Heart right ventricle (tissue), 16 donors: Measurements from ENCODE around the gene OGFOD2. TPM values are rescaled to one million over a fixed set of nuclear protein-coding genes. Genes with fewer than 3 reads are reported as not detected.

Experiments used
- ATAC-seq, 8 donors: fragments of 200-7000 bp; cut with Tn5 transposase; one replicate each; pipeline ENCODE4 v1.9.1; 2020; ENCODE audit warnings: mild to moderate bottlenecking in 8 of 8, moderate library complexity in 8 of 8, moderate number of reproducible peaks in 1 of 8
- DNase-seq, 2 donors: peaks; one replicate each; pipeline ENCODE4 v3.0.0-alpha.2; 2020
- H3K27ac ChIP-seq, 10 donors: fragments of 200-600 bp; sonication (generic) in 2 of 10; one replicate each; pipeline versions ENCODE4 v1.5.0 to v1.8.0; 2020 to 2022; ENCODE audit warnings: mild to moderate bottlenecking in 3 of 10
- H3K27me3 ChIP-seq, 7 donors: fragments of 200-600 bp; one replicate each; pipeline ENCODE4 v1.8.0; 2021 to 2022; ENCODE audit warnings: mild to moderate bottlenecking in 2 of 7
- H3K36me3 ChIP-seq, 9 donors: fragments of 200-600 bp; sonication (generic) in 1 of 9; one replicate each; pipeline versions ENCODE4 v1.5.0 to v1.8.0; 2020 to 2022; ENCODE audit warnings: mild to moderate bottlenecking in 2 of 9
- H3K4me1 ChIP-seq, 9 donors: fragments of 200-600 bp; sonication (generic) in 1 of 9; one replicate each; pipeline versions ENCODE4 v1.5.0 to v1.8.0; 2020 to 2022; ENCODE audit warnings: mild to moderate bottlenecking in 4 of 9
- H3K4me3 ChIP-seq, 10 donors: fragments of 200-600 bp; sonication (generic) in 2 of 10; one replicate each; pipeline versions ENCODE4 v1.5.0 to v1.8.0; 2020 to 2022; ENCODE audit warnings: mild to moderate bottlenecking in 7 of 10, moderate library complexity in 2 of 10
- H3K9me3 ChIP-seq, 11 donors: fragments of 200-600 bp in 10 of 11; sonication (generic) in 2 of 11; one replicate each; pipeline versions ENCODE4 v1.5.0 to v1.8.0; 2013 to 2022; ENCODE audit warnings: mild to moderate bottlenecking in 2 of 11, control low read depth in 1 of 11, moderate library complexity in 1 of 11
- WGBS, 2 donors: extraction: QIAGEN DNeasy Blood & Tissue Kit; methylation state at CpG; one replicate each; pipeline ENCODE4 v1.1.7; 2013; ENCODE audit warnings: inconsistent platforms in 1 of 2; 5-methylcytosine and 5-hydroxymethylcytosine counted together
- intact Hi-C, 10 donors: fragments of 100-400 bp; cut with DNase I; formaldehyde crosslinking; loops; one replicate each; pipeline versions ENCODE4 v1.11.1 to v1.14.2; 2022
- polyA plus RNA-seq, 2 donors: library from polyadenylated mRNA; stranded (reverse); fragments of 200-250 nt; gene quantifications; one replicate each; pipeline ENCODE4 v1.2.3, GENCODE V29; 2013
- total RNA-seq, 10 donors: library from RNA; stranded (reverse); fragmentation: NEBNext Ultra II Directional in 3 of 10; extraction: Animal tissue kit (Norgen Biotek cat#: 25700) in 3 of 10; gene quantifications; one replicate each; pipeline versions ENCODE4 v1.2.1 to v1.2.4, GENCODE V29; 2021 to 2023
- TF ChIP-seq, protein P1 (sequence below), 9 donors: fragments of 200-600 bp; sonication (generic) in 2 of 9; IDR thresholded peaks; one replicate each; pipeline versions ENCODE4 v1.5.0 to v1.8.0; 2021 to 2022; ENCODE audit warnings: antibody characterized with exemption in 9 of 9, mild to moderate bottlenecking in 5 of 9, moderate library complexity in 1 of 9
- donor health status: Arrhythmogenic right ventricular cardiomyopathy.
- donor health status: ischemic (EF 13 %, LVEDD 7.1; RV severe dilation, severe dysfunction).
- donor health status: healthy with polysubstance abuse.
- donor health status: DM: no; HTN: yes; CAD: no.
- donor health status: DM: no; HTN: no; CAD: no.
- donor health status: ischemic (EF 25% LVEDD 6.9; RV normal size, moderate dysfunction).
- donor health status: ischemic (EF 25% LVEDD 5.7; RV mildly dilated, moderate dysfunction).
- donor health status: healthy.
- donor health status: DM: yes; HTN: yes; CAD: no.
- donor health status: Ischemic cardiomyopathy.
- donor health status: ischemic (EF 35%, LVEDD 5.7; RV mildly dilated, moderate dysfunction).
- donor health status: nonischemic (EF 11% LVEDD 7.7; RV severe dilation, severe dysfunction).
- donor health status: DM: yes; HTN: yes; CAD: no.
- donor health status: PGD.
- donor health status: ischemic (EF 29% LVEDD 5.4; RV normal size, mild dysfunction).
- donor health status: nonischemic (EF 23%, LVEDD 6.1; RV moderate dilation, normal function).

OGFOD2 gene
- total and polyA plus RNA-seq, 12 donors: 10.6 to 17.1 (median 12.0) TPM

DNA sequence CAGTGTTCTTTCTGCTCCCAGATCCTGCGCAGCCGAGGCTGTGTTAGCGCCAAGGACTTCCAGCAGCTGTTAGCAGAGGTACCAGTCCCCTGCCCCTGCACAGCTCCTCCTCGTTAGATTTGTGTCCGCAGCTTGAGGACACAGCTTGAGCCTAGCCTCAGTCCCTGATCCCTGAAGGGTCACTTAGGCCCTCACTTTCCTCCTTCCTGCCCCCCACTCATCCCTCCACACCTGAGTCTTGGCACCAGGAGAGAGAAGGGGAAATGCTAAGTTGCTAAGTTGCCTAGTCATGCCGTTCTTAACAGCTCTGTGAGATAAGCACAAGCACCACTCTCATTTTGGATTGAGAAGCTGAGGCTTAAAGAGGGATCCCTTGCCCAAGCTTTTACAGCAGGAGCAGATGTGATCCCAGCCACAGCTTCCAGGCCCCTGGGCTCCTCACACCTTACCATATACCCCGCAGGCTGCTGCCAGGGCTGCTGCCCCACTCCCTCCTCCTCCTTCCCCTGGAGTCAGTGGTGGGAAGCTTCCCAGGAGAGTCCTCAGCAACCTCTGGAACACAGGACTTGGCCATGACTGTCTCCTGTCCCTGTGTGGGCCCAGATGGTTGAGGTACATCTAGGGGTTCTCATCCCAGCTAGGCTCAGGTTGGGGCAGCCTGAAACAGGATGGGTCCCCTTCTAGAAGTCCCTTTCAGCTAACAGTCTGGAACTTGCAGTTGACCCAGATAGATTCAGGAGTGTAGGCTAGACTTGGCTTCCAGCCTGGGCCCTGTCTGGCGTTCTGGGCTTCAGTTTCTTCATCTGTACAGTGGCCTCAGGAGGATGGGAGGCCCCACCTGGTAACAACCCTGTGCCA, 975 bp downstream of the OGFOD2 start:
- intact Hi-C loops: loop anchor here in 2 of 10 donors (5.0 kb wide), 1 partner anchor 261 kb away; no protein-coding TSS in a partner anchor
- H3K36me3 ChIP-seq: peaks cover 0 to 22% (median 0%) of the 10 kb centered on the region in 9 donors
- peak overlapping the region in 8 of 10 donors; percentile 95 to 100 (median 98) for H3K27ac ChIP-seq
- peak overlapping the region; percentile 59 to 99 (median 85) for H3K4me3 ChIP-seq
- no peaks in the 10 kb centered on the region for H3K27me3 ChIP-seq
- no peak for ATAC-seq
- H3K4me1 ChIP-seq: peaks cover 12 to 52% (median 37%) of the 10 kb centered on the region in 9 donors
- no peaks in the 10 kb centered on the region for H3K9me3 ChIP-seq
- WGBS, 2 donors: 9 to 16% methylated on average over 8 of the region's 8 CpGs
- DNase-seq: no peak
- TF ChIP-seq, protein P1, sequence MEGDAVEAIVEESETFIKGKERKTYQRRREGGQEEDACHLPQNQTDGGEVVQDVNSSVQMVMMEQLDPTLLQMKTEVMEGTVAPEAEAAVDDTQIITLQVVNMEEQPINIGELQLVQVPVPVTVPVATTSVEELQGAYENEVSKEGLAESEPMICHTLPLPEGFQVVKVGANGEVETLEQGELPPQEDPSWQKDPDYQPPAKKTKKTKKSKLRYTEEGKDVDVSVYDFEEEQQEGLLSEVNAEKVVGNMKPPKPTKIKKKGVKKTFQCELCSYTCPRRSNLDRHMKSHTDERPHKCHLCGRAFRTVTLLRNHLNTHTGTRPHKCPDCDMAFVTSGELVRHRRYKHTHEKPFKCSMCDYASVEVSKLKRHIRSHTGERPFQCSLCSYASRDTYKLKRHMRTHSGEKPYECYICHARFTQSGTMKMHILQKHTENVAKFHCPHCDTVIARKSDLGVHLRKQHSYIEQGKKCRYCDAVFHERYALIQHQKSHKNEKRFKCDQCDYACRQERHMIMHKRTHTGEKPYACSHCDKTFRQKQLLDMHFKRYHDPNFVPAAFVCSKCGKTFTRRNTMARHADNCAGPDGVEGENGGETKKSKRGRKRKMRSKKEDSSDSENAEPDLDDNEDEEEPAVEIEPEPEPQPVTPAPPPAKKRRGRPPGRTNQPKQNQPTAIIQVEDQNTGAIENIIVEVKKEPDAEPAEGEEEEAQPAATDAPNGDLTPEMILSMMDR (IDR thresholded peaks at IDR 0.05): no peak

DNA sequence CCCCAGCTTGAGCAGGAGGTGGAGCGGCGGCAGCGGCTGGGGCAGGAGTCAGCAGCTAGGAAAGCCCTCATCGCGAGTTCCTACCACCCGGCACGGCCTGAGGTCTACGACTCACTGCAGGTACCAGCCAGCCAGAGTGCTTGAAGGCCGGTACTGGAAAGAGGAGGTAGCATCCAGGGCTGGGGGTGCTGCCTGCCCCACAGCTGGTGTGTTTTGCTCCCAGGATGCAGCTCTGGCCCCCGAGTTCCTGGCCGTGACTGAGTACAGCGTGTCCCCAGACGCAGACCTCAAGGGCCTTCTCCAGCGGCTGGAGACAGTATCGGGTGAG, 1.6 kb downstream of the OGFOD2 start:
- H3K36me3 ChIP-seq: peaks cover 0 to 22% (median 0%) of the 10 kb centered on the region in 9 donors
- no peaks in the 10 kb centered on the region for H3K9me3 ChIP-seq
- intact Hi-C loops: loop anchor here in 2 of 10 donors (5.0 kb wide), 1 partner anchor 261 kb away; no protein-coding TSS in a partner anchor
- H3K4me3 ChIP-seq: peak overlapping the region in 2 of 10 donors; percentile 96 to 99
- H3K27me3 ChIP-seq: no peaks in the 10 kb centered on the region
- ATAC-seq (no peak), DNase-seq (no peak)
- H3K4me1 ChIP-seq: peaks cover 12 to 58% (median 43%) of the 10 kb centered on the region in 9 donors
- H3K27ac ChIP-seq: no peak overlapping the region
- 89 to 91% methylated on average over 15 of the region's 15 CpGs for WGBS, 2 donors
- TF ChIP-seq, protein P1 (IDR thresholded peaks at IDR 0.05): no peak

DNA sequence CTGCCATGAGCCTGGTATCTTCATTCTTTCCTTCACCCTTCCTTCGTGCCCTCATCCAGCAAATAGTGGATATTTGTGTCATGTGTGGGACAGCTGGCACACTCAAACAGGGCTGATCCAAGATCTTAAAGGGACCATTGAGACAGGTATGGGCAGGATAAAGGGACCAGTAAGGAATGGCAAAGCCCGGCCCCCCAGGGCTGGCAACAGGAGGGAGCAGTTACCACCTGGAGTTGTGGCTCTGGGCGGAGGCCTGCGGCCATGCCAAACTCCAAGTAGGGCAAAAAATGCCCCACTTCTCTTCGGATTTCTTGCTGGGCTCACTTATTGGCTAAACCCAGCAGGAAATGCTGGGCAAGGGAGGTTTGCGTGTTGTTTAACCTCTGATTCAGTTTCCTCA, 2.1 kb downstream of the OGFOD2 start:
- no peak for DNase-seq
- ATAC-seq: no peak
- H3K4me1 ChIP-seq: peaks cover 18 to 63% (median 48%) of the 10 kb centered on the region in 9 donors
- WGBS, 2 donors: 83 to 89% methylated on average over 6 of the region's 6 CpGs
- TF ChIP-seq, protein P1 (IDR thresholded peaks at IDR 0.05): no peak
- H3K27ac ChIP-seq: no peak overlapping the region
- H3K27me3 ChIP-seq: no peaks in the 10 kb centered on the region
- peaks cover 0 to 26% (median 0%) of the 10 kb centered on the region in 9 donors for H3K36me3 ChIP-seq
- peak overlapping the region in 2 of 10 donors; percentile 96 to 99 for H3K4me3 ChIP-seq
- H3K9me3 ChIP-seq: no peaks in the 10 kb centered on the region
- intact Hi-C loops: loop anchor here in 2 of 10 donors (5.0 kb wide), 1 partner anchor 260 kb away; no protein-coding TSS in a partner anchor

DNA sequence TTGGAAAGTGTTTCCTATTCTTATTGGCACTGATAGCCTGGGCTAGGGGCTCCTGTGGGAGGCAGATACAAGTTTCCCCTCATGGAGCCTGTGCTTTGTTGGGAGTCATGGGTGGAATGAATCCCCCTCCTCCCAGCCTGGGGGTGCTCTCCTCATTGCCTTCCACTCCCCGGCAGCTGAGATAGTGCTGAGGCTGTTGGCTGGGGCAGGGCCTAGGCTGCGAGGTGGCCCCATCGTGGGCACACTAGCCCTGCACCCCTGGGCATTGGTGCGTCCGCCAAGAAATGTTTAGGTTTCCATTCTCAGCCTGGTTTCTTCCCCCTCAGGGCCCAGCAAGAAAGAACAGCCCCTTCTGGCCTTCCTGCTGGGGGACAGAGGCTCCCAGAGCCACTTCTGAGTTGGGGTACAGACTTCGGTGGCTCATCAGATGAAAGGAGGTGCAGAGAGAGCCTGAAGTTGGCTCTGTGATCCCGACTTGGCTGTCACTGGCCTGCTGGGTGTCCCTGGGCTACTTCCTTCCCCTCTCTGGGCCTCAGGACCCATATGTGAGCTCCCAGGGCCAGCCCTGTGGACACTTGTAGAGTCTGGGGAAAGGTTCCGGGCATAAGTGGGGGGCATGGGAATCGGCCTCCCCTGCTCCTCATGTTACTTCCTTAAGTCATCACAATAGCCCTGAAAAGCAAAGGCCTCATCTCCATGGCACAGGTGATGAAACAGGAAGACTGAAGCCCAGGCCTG, 2.8 kb downstream of the OGFOD2 start:
- TF ChIP-seq, protein P1 (IDR thresholded peaks at IDR 0.05): no peak
- DNase-seq (no peak), ATAC-seq (no peak)
- Histone ChIP-seq H3K27me3 (no peaks in the 10 kb centered on the region), H3K9me3 (no peaks in the 10 kb centered on the region), H3K4me3 (no peak overlapping the region), H3K27ac (no peak overlapping the region), H3K36me3 (peaks cover 0 to 32% (median 0%) of the 10 kb centered on the region in 9 donors), H3K4me1 (peaks cover 21 to 70% (median 54%) of the 10 kb centered on the region in 9 donors)
- WGBS, 2 donors: 86 to 88% methylated on average over 9 of the region's 9 CpGs
- intact Hi-C loops: loop anchor here in 3 of 10 donors (2.0 to 5.0 kb wide), 2 partner anchors 173 to 259 kb away; partner anchors contain the start of gene PITPNM2 (in 1 of the 3)
